Astrocyte of the spinal cord (primary cell): Measurements from ENCODE around the gene CORO1C.

Experiments used
- DNase-seq: peaks from one replicate; pipeline ENCODE4 v3.0.0; 2011; ENCODE audit warnings: low read depth, low spot score
- H3K4me3 ChIP-seq: 2 replicates; pipeline ENCODE4 v1.5.1; 2011; ENCODE audit warnings: low read depth, mild to moderate bottlenecking, low read length, moderate library complexity
- CTCF ChIP-seq: IDR thresholded peaks from 2 replicates; pipeline ENCODE4 v1.5.1; 2012; ENCODE audit warnings: low read depth, mild to moderate bottlenecking, low read length, inconsistent platforms
- in situ Hi-C: cut with HindIII; loops from 2 replicates; pipeline ENCODE4 v1.10.0; 2017; ENCODE audit warnings: low sequenced_read_pairs

The CORO1C gene

GRCh38 chr12:108700833-108701541 is 30.3 kb downstream of the CORO1C start:
- no peak for TF ChIP-seq CTCF
- DNase-seq: no peak
- in situ Hi-C loops: no loop called here
- no peak overlapping the region for H3K4me3 ChIP-seq

- H3K4me3 ChIP-seq: no peak overlapping the region
- in situ Hi-C loops: no loop called here
- DNase-seq: no peak
- TF ChIP-seq CTCF: no peak
Observed at GRCh38 chr12:108699955-108700563, 31.3 kb downstream of the CORO1C start.

- DNase-seq: no peak
- in situ Hi-C loops: no loop called here
- TF ChIP-seq CTCF: no peak
- no peak overlapping the region for H3K4me3 ChIP-seq
Observed at GRCh38 chr12:108697905-108698304, 33.4 kb downstream of the CORO1C start.

GRCh38 chr12:108696996-108697290 is 34.4 kb downstream of the CORO1C start:
- in situ Hi-C loops: no loop called here
- no peak for DNase-seq
- no peak overlapping the region for H3K4me3 ChIP-seq
- no peak for TF ChIP-seq CTCF

- H3K4me3 ChIP-seq: no peak overlapping the region
- TF ChIP-seq CTCF: no peak
- in situ Hi-C loops: no loop called here
- peak; percentile 99 for DNase-seq
Observed at GRCh38 chr12:108696111-108696995, 35.0 kb downstream of the CORO1C start.

- in situ Hi-C loops: no loop called here
- TF ChIP-seq CTCF: no peak
- no peak overlapping the region for H3K4me3 ChIP-seq
- no peak for DNase-seq
Observed at GRCh38 chr12:108694812-108695278, 36.5 kb downstream of the CORO1C start.
